ENCODE measurements around the gene SAMHD1.

GRCh38 chr20:36984257-36984638, 32.7 kb upstream of the SAMHD1 start:
- TF ChIP-seq CTCF (IDR thresholded peaks at IDR 0.05 in 2 of 3, conservative IDR thresholded peaks at IDR 0.05 in 1 of 3; ENCODE audit: insufficient read depth in 2 of 3, low read depth in 1 of 3, low read length in 3 of 3) (no peak), BRCA1 (IDR thresholded peaks at IDR 0.05) (no peak), BRCA1 (CRISPR knock-in tag; IDR thresholded peaks at IDR 0.05) (no peak), SRSF7 (optimal IDR thresholded peaks at IDR 0.05; ENCODE audit: low read depth, low read length) (no peak), ZNF24 (IDR thresholded peaks at IDR 0.05) (no peak), ZBTB34 (CRISPR knock-in tag; IDR thresholded peaks at IDR 0.05) (no peak), SRSF1 (IDR thresholded peaks at IDR 0.05; ENCODE audit: low read depth, low read length) (no peak), FOXP1 (CRISPR knock-in tag; IDR thresholded peaks at IDR 0.05) (no peak), POLR2AphosphoS5 (IDR thresholded peaks at IDR 0.05; ENCODE audit: control insufficient read depth, insufficient read depth, low read depth, low read length) (no peak), SMC3 (conservative IDR thresholded peaks at IDR 0.05; ENCODE audit: insufficient read depth, low read depth, low read length) (no peak)
- TF ChIP-seq, protein P1, sequence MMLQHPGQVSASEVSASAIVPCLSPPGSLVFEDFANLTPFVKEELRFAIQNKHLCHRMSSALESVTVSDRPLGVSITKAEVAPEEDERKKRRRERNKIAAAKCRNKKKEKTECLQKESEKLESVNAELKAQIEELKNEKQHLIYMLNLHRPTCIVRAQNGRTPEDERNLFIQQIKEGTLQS (IDR thresholded peaks at IDR 0.05) = no peak
- TF ChIP-seq, protein P1 (CRISPR knock-in tag; conservative IDR thresholded peaks at IDR 0.05) = no peak

Measured in K562 (cell line).